OCI-LY7 (cell line): ENCODE measurements around the gene TRIM10. TPM values are rescaled to one million over a fixed set of nuclear protein-coding genes. Genes with fewer than 3 reads are reported as not detected.
"Not testable (repeated sequence)": the region's sequence is repeated elsewhere in the genome, so short reads cannot be mapped to it uniquely, and the experiment has no call there.

Source experiments
- BruUV-seq: library from RNA; stranded (reverse); fragments of 400-500 nt; replicated peaks from 2 replicates; lab custom pipeline; 2021; lab: Mats Ljungman, UMichigan
- CTCF ChIA-PET: fragments of 300-600 bp; sonication (Branson Sonifier 250); formaldehyde crosslinking; loops from one replicate; lab custom pipeline; 2022; ENCODE audit warnings: antibody characterized with exemption; ENCODE audit not compliant: unreplicated experiment; lab: Charles Lee
- POLR2A ChIA-PET: fragments of 300-600 bp; sonication (Branson Sonifier 250); formaldehyde crosslinking; loops from one replicate; lab custom pipeline; 2022; ENCODE audit warnings: antibody characterized with exemption; lab: Charles Lee
- DNase-seq: peaks from one replicate; pipeline ENCODE4 v3.0.0-alpha.2; 2015; ENCODE audit warnings: low spot score
- H2AFZ ChIP-seq: fragments of 200-600 bp; sonication (generic), shearing (Covaris generic); 2 replicates; pipeline ENCODE4 v1.6.1; 2014; ENCODE audit warnings: mild to moderate bottlenecking, antibody characterized with exemption, low read length, moderate library complexity
- H3K27ac ChIP-seq: fragments of 200-600 bp; sonication (generic); 2 replicates; pipeline ENCODE4 v1.5.1; 2014; ENCODE audit warnings: mixed run types, low read depth, mild to moderate bottlenecking, moderate library complexity, low read length, inconsistent platforms; ENCODE audit not compliant: poor library complexity, severe bottlenecking
- H3K36me3 ChIP-seq: fragments of 200-600 bp; sonication (generic); 2 replicates; pipeline ENCODE4 v1.6.1; 2014; ENCODE audit warnings: mild to moderate bottlenecking, antibody characterized with exemption, low read length, moderate library complexity, mixed read lengths; ENCODE audit not compliant: insufficient read depth
- H3K4me1 ChIP-seq: fragments of 200-600 bp; sonication (generic); 2 replicates; pipeline ENCODE4 v1.5.1; 2014; ENCODE audit warnings: mild to moderate bottlenecking, low read length; ENCODE audit not compliant: insufficient read depth, poor library complexity, severe bottlenecking
- H3K4me2 ChIP-seq: fragments of 200-600 bp; sonication (generic); 2 replicates; pipeline ENCODE4 v1.6.1; 2014; ENCODE audit warnings: mild to moderate bottlenecking, low read length
- H3K4me3 ChIP-seq: fragments of 200-600 bp; sonication (generic); 2 replicates; pipeline ENCODE4 v1.5.1; 2014; ENCODE audit warnings: mild to moderate bottlenecking, low read depth, low read length; ENCODE audit not compliant: poor library complexity, severe bottlenecking
- H3K79me2 ChIP-seq: fragments of 200-600 bp; sonication (generic); 2 replicates; pipeline ENCODE4 v1.6.1; 2016; ENCODE audit warnings: low read depth, mild to moderate bottlenecking, low read length, moderate library complexity, mixed read lengths; ENCODE audit not compliant: insufficient read depth
- H3K9me2 ChIP-seq: fragments of 200-600 bp; sonication (generic); 2 replicates; pipeline ENCODE4 v1.6.1; 2016; ENCODE audit warnings: mild to moderate bottlenecking, low read length, mixed read lengths; ENCODE audit not compliant: insufficient read depth
- H3K9me3 ChIP-seq: fragments of 200-600 bp; sonication (generic); 2 replicates; pipeline ENCODE4 v1.6.1; 2014; ENCODE audit warnings: mild to moderate bottlenecking, mixed run types, low read length, mixed read lengths
- H4K20me1 ChIP-seq: fragments of 200-600 bp; sonication (generic); 2 replicates; pipeline ENCODE4 v1.6.1; 2014; ENCODE audit warnings: mild to moderate bottlenecking, antibody characterized with exemption, low read length, moderate library complexity, mixed read lengths; ENCODE audit not compliant: insufficient read depth
- EZH2phosphoT487 ChIP-seq: fragments of 200-600 bp; sonication (generic); IDR thresholded peaks from 2 replicates; pipeline ENCODE4 v1.6.1; 2018; ENCODE audit warnings: low read depth, borderline replicate concordance, mild to moderate bottlenecking, mixed run types, antibody characterized with exemption, low read length, moderate library complexity, mixed read lengths
- intact Hi-C: fragments of 100-400 bp; cut with micrococcal nuclease; formaldehyde crosslinking; loops from one replicate; pipeline ENCODE4 v1.10.0; 2022; ENCODE audit not compliant: unreplicated experiment
- total RNA-seq, 2 experiments: library from RNA; depleted of rRNA in 1 of 2; stranded (reverse); fragments of >200 nt in 1 of 2; shearing (Covaris generic) in 1 of 2; gene quantifications; 2 replicates each; pipeline ENCODE4 v1.2.3, GENCODE V29; 2014 to 2022
- TF ChIP-seq, protein P1 (sequence below): fragments of 200-600 bp; sonication (generic); conservative IDR thresholded peaks from 2 replicates; pipeline ENCODE4 v1.5.1; 2014; ENCODE audit warnings: mild to moderate bottlenecking, antibody characterized with exemption, low read length, moderate library complexity, mixed read lengths

The TRIM10 gene
- total RNA-seq, 2 experiments from 2014 or later, result not detected

DNA sequence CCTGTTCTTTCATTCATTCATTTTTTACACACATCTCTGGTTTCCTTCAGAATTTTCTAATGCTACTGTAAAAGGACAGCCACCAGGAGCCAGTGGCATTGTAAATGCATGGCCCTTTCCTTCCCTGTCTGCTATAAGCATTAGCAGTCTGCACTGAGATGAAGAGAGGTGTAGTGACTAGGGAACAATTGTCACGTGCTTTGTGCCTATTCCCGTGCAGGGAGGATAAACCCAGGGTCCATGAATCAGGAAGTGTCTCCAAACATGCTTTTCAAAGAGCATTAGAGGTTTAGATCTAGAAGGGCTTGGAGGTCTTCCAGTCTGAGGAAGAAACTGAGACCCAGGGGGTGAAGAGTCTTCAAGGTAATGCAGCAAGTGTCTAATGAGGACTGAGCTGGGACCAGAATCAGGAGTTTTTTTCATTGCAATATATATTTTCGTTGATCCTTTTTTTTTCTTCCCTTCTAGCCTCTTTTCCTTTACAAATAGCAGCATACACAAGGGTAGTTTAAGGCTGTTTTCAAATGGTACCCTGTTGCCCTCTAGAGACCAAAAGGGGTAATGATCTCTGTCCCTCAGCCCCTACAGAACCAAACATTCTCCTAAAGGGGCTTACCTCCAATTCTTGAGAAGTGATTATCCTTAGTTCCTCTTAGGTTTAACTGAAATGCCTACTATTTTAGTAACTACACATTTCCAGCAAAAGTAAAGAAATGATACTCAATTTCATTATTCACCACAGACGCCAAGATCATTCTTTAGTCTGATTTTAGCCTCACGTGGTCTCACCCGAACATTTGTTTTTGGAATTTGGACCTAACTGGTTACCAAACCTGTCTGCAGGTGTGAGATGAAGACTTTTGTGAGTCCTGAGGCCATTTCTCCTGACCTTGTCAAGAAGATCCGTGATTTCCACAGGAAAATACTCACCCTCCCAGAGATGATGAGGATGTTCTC lies 8.9 kb upstream of the TRIM10 start:
- intact Hi-C loops, result loop anchor here (2.0 kb wide), 1 partner anchor 67 kb away; no protein-coding TSS in a partner anchor
- DNase-seq, result peak; percentile 53
- Histone ChIP-seq H3K36me3 (no peaks in the 10 kb centered on the region), H3K9me3 (no peaks in the 10 kb centered on the region), H3K9me2 (no peaks in the 10 kb centered on the region), H3K27ac (no peak overlapping the region), H2AFZ (no peak overlapping the region), H3K4me1 (no peaks in the 10 kb centered on the region), H4K20me1 (no peaks in the 10 kb centered on the region), H3K79me2 (no peaks in the 10 kb centered on the region), H3K4me3 (no peak overlapping the region), H3K4me2 (no peak overlapping the region)
- TF ChIP-seq, protein P1, sequence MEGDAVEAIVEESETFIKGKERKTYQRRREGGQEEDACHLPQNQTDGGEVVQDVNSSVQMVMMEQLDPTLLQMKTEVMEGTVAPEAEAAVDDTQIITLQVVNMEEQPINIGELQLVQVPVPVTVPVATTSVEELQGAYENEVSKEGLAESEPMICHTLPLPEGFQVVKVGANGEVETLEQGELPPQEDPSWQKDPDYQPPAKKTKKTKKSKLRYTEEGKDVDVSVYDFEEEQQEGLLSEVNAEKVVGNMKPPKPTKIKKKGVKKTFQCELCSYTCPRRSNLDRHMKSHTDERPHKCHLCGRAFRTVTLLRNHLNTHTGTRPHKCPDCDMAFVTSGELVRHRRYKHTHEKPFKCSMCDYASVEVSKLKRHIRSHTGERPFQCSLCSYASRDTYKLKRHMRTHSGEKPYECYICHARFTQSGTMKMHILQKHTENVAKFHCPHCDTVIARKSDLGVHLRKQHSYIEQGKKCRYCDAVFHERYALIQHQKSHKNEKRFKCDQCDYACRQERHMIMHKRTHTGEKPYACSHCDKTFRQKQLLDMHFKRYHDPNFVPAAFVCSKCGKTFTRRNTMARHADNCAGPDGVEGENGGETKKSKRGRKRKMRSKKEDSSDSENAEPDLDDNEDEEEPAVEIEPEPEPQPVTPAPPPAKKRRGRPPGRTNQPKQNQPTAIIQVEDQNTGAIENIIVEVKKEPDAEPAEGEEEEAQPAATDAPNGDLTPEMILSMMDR, result peak; percentile 88
- TF ChIP-seq EZH2phosphoT487, result no peak
- ChIA-PET CTCF (no interaction called here), POLR2A (no interaction called here)
- BruUV-seq, result no TSS peak

DNA sequence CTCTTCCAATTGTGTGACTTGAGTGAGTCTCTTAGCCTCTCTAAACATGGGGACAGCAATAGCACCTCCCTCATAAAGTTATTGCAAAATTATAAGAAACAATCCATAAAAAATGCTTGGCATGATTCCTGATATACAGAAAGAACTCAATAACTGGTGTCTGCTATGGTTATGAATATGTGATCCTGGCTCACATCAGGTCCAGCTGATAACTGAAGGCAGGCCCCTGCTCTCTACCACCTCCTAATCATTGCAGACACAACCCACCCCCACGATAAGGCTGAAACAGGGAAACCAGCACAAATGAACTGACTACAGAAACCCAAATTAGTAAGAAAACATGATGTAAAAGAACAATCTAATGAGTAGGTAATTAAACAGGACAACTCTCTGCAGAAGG lies 7.7 kb upstream of the TRIM10 start:
- intact Hi-C loops, result no loop called here
- TF ChIP-seq, protein P1, result no peak
- TF ChIP-seq EZH2phosphoT487, result no peak

DNA sequence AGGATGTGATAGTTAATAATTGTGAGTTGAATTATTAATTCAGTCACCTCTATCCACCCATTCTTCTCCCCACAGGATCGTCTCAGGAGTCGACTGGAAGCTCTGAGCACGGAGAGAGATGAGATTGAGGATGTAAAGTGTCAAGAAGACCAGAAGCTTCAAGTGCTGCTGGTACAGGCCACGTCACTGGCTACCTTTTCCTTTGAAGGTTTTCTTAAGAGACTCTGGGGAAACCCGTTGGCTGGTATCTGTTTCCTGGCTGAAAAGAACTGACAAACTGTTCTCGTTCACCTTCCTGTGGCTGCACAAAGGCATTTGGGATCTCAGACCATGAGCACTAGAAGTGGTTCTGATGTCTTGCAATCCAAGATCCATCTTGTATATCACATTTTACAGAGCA lies 6.1 kb upstream of the TRIM10 start:
- no peaks in the 10 kb centered on the region for H3K4me1 ChIP-seq
- H3K79me2 ChIP-seq, result no peaks in the 10 kb centered on the region
- no peak overlapping the region for H3K4me2 ChIP-seq
- no peak for TF ChIP-seq EZH2phosphoT487
- TF ChIP-seq, protein P1, result no peak
- H2AFZ ChIP-seq, result no peak overlapping the region
- no peaks in the 10 kb centered on the region for H3K9me2 ChIP-seq
- no peak for DNase-seq
- no TSS peak for BruUV-seq
- H4K20me1 ChIP-seq, result no peaks in the 10 kb centered on the region
- no peak overlapping the region for H3K4me3 ChIP-seq
- H3K9me3 ChIP-seq, result no peaks in the 10 kb centered on the region
- POLR2A ChIA-PET, result no interaction called here
- intact Hi-C loops, result no loop called here
- H3K36me3 ChIP-seq, result no peaks in the 10 kb centered on the region
- CTCF ChIA-PET, result no interaction called here
- H3K27ac ChIP-seq, result no peak overlapping the region

More for the DNA sequence above, 7.7 kb upstream of the TRIM10 start:
- Histone ChIP-seq H4K20me1 (no peaks in the 10 kb centered on the region), H2AFZ (no peak overlapping the region), H3K4me2 (no peak overlapping the region), H3K9me3 (no peaks in the 10 kb centered on the region), H3K79me2 (no peaks in the 10 kb centered on the region), H3K9me2 (no peaks in the 10 kb centered on the region), H3K4me3 (no peak overlapping the region), H3K4me1 (no peaks in the 10 kb centered on the region), H3K27ac (no peak overlapping the region), H3K36me3 (no peaks in the 10 kb centered on the region)
- no TSS peak for BruUV-seq
- no peak for DNase-seq
- ChIA-PET CTCF (no interaction called here), POLR2A (no interaction called here)

DNA sequence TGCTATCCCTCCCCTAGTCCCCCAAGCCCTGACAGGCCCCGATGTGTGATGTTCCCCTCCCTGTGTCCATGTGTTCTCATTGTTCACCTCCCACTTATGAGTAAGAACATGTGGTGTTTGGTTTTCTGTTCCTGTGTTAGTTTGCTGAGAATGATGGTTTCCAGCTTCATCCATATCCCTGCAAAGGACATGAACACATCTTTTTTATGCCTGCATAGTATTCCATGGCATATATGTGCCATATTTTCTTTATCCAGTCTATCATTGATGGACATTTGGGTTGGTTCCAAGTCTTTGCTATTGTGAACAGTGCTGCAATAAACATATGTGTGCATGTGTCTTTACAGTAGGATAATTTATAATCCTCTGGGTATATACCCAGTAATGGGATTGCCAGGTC lies 4.2 kb upstream of the TRIM10 start:
- H3K9me2 ChIP-seq, H3K4me1 ChIP-seq, H2AFZ ChIP-seq, BruUV-seq, DNase-seq, H4K20me1 ChIP-seq, H3K36me3 ChIP-seq, H3K27ac ChIP-seq, H3K79me2 ChIP-seq, H3K4me2 ChIP-seq, H3K4me3 ChIP-seq, POLR2A ChIA-PET, CTCF ChIA-PET, H3K9me3 ChIP-seq, intact Hi-C loops: not testable (repeated sequence)
